DMS79 (cell line): ENCODE measurements around the gene PCNP.
"Not testable (repeated sequence)": the region's sequence is repeated elsewhere in the genome, so short reads cannot be mapped to it uniquely, and the experiment has no call there.

Experiments used
- DNase-seq: peaks from one replicate; lab custom pipeline; 2025; lab: John Stamatoyannopoulos, UW

PCNP gene

GRCh38 chr3:101567528-101568317 is 6.3 kb upstream of the PCNP start:
- DNase-seq = no peak

GRCh38 chr3:101571028-101571895 is 2.7 kb upstream of the PCNP start:
- no peak for DNase-seq

DNA sequence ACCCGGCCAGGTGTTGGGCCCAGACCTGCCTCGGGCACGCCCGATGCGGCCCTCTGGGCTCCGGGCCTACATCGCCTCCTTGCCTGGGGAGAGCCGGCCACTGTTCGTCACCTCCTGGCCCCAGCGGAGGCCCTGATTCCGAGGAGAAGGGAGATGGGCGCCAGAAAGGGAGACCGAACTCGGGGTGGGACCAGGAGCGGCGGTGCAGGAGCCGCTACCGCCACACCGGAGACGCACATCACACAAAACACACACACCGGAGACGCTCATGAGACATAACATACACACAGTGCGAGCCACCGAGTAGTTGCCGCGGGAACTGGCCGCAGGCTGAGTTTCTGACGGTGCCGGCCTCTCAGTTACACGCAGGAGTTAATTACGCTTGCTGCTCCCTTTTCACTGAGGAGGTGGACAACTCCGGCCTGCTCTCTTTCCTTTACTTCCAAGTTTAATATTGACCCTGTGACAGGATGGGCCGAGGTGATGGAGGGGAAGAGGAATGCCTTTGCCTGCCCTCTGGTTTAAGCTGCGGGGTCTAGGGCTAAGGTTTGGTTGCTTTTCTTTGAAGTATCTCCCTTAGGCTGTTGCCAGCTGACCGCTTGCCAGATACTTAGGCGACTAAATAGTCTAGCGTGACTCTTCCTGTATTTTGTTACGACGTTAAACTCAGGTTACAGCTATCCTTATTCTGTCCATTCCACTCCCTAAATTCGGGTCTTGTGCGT is 570 bp downstream of the PCNP start:
- peak; percentile 43 for DNase-seq

GRCh38 chr3:101577286-101577685 is 3.3 kb downstream of the PCNP start:
- no peak for DNase-seq

DNA sequence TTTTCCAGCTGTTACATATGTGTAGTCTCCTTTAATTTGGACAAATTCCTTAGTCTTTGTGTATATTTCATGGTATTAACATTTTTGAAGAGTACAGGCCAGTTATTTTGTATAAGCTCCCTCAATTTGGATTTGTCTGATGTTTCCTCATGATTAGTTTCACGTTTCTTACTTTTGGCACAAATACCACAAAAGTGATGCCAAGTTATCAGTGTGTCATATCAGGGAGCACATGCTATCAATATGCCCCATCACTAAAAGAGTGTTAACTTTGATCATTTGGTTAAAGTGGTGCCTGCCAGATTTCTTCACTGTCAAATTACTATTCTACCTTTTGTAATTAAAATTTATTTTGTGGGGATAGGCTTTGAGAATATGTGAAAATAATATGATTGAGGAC is 14.6 kb downstream of the PCNP start:
- DNase-seq = no peak

DNA sequence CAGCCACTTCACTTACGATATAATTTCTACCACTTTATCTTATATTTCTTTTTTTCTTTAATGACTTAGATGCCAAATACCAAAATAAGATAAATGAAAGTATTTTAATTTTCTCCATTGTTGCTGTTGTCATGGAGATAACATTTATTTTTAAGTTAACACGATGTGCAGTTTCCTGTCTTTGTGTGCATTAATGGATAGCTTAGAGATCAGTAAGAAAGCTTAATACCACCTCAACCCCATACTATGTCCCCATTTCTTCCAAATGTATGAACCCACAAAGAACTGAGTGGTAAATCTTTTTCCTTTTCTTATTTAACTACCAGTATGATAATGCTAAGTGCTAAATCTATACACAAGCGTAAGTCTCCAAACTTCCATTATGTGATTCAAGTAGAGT is 17.1 kb downstream of the PCNP start:
- DNase-seq = no peak

- no peak for DNase-seq
Observed at GRCh38 chr3:101602731-101603130, 28.8 kb downstream of the PCNP start.

GRCh38 chr3:101603184-101603583 is 29.2 kb downstream of the PCNP start:
- no peak for DNase-seq

DNA sequence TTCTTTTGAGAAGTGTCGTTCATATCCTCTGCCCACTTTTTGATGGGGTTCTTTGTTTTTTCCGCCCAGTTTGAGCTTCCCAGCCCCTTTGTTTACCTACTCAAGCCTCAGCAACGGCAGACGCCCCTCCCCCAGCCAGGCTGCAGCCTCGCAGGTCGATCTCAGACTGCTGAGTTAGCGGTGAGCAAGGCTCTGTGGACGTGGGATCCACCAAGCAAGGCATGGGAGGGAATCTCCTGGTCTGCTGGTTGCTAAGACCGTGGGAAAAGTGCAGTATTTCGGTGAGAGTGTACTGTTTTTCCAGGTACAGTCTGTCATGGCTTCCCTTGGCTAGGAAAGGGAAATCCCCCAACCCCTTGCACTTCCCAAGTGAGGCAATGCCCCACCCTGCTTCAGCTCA is 31.4 kb downstream of the PCNP start:
- not testable (repeated sequence) for DNase-seq

GRCh38 chr3:101611023-101611422 is 37.0 kb downstream of the PCNP start:
- no peak for DNase-seq

- not testable (repeated sequence) for DNase-seq
Observed at GRCh38 chr3:101613014-101613413, 39.0 kb downstream of the PCNP start.

DNA sequence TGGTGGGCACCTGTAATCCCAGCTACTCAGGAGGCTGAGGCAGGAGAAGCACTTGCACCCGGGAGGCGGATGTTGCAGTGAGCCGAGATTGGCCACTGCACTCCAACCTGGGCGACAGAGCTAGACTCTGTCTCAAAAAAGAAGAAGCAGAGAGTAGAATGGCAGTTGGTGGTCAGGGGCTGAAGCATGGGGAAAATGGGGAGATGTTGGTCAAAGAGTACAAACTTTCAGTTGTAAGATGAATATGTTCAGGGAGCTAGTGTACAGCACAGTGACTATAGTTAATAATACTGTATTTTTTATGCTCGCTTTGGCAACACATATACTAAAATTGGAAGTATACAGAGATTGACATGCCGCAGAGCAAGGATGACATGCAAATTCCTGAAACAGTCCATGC is 41.5 kb downstream of the PCNP start:
- DNase-seq = no peak

GRCh38 chr3:101617478-101617877 is 43.5 kb downstream of the PCNP start:
- no peak for DNase-seq

- DNase-seq = no peak
Observed at GRCh38 chr3:101618726-101619125, 44.7 kb downstream of the PCNP start.

GRCh38 chr3:101619734-101620133 is 45.8 kb downstream of the PCNP start:
- no peak for DNase-seq

DNA sequence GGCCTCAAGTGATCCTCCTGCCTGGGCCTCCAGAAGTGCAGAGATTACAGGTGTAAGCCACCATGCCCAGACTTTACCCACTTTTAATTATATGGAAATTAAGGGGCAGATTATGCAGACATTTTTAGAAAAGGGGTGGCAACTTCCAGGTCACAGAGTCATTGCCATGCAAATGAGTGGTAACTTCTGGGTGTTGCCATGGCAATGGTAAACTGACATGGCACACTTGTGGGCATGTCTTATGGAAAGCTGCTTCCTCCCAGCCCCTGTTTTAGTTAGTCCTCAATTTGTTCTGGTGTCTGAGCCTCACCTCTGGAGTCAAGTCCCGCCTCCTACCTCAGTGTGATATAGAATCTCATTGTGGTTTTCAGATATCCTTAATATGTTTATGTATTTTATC is 49.7 kb downstream of the PCNP start:
- DNase-seq = no peak

DNA sequence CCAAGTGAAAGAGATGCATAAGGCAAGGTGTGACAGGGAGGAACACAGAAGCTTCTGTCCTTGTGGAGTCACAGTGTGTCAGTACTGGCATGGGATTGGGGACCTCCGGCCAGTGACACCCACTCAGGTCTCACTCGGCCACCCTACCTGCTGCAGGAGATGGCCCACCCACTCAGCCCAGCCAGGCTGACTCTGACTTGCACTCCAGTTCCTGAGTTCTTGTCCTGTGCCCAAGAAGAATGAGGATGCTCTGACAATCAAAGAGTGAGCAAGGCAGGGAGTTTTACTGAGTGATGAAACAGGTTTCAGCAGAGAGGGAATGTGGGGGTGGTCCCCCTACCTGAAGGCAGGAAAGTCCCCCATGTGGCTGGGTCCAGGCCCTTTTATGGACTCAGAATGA is 50.9 kb downstream of the PCNP start:
- no peak for DNase-seq

- DNase-seq = no peak
Observed at GRCh38 chr3:101625879-101626278, 51.9 kb downstream of the PCNP start.

- no peak for DNase-seq
Observed at GRCh38 chr3:101629219-101629618, 55.2 kb downstream of the PCNP start.

DNA sequence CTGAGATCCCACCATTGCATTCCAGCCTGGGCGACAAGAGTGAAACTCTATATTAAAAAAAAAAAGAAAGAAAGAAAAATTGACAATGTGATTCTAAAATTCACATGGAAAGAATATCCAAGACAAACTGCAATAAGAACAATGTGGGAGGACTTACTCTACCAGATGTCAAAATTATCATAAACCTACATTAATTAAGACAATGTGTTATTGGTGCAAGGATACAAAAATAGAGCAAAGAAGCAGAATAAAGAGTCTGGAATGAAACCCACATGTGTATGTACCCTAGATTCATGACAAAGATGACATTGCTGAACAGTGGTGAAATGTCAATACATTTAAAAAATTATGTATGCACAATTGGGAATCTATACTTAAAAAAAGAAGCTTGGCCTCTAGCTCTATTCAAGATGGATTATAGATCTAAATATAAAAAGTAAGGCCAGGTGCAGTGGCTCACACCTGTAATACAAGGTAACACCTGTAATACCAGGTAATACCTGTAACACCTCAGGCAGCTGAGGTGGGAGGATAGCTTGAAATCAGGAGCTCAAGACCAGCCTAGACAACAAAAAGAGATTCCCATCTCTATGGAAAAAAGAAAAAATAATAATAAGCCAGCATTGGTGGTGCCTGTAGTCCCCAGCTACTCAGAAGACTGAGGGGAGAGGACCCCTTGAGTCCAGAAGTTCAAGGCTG is 57.3 kb downstream of the PCNP start:
- DNase-seq = no peak

DNA sequence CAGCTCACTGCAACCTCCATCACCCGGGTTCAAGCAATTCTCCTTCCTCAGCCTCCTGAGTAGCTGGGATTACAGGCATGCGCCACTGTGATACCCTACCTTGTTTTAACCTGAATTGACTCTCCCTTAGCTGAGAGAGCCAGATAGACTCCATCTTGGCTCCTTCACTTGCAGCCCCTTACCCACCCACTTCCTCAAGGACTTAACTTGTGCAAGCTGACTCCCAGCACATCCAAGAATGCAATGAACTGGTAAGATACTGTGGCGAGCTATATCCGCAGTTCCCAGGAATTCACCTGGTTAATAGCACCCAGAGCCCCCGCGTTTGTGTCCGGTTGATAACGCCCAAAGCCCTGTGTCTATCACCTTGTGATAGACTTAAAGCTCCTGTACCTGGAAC is 58.0 kb downstream of the PCNP start:
- DNase-seq = not testable (repeated sequence)

- no peak for DNase-seq
Observed at GRCh38 chr3:101632586-101632985, 58.6 kb downstream of the PCNP start.
